Pulmonary artery endothelial cell (primary cell): Measurements from ENCODE around the gene AP1S1. TPM values are rescaled to one million over a fixed set of nuclear protein-coding genes. Genes with fewer than 3 reads are reported as not detected.
"Not testable (repeated sequence)": the region's sequence is repeated elsewhere in the genome, so short reads cannot be mapped to it uniquely, and the experiment has no call there.

Experiments
- DNase-seq: peaks from one replicate; pipeline ENCODE4 v3.0.0-alpha.2; 2011; ENCODE audit warnings: low read depth, low spot score
- total RNA-seq: library from RNA; depleted of rRNA; stranded (reverse); fragments of >200 nt; gene quantifications from 2 replicates; pipeline ENCODE4 v1.2.3, GENCODE V29; 2014

Gene AP1S1
- total RNA-seq = 161 and 225 TPM in 2 replicates

GRCh38 chr7:101153969-101154692 lies at the start of gene AP1S1:
AP1S1 (plus strand) TSS chr7:101154476; CDS start chr7:101154515, 39 bp downstream.
- DNase-seq = peak; percentile 85

- no peak for DNase-seq
These were observed 49.5 kb upstream of the AP1S1 start for GRCh38 chr7:101104799-101105198.

DNA sequence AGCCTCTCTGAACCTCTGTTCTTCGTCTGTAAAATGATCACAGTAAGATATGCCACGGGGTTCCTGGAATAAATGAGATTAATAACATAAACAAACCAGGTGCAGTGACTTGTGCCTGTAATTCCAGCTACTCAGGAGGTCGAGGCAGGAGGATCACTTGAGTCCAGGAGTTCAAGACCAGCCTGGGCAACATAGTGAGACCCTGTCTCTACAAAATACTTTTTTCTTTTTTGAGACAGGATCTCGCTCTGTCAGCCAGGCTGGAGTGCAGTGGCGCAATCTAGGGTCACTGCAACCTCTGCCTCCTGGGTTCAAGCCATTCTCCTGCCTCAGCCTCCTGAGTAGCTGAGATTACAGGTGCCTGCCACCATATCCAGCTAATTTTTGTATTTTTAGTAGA lies 49.0 kb upstream of the AP1S1 start:
- DNase-seq = not testable (repeated sequence)

GRCh38 chr7:101106386-101106785 lies 47.9 kb upstream of the AP1S1 start:
- no peak for DNase-seq

DNA sequence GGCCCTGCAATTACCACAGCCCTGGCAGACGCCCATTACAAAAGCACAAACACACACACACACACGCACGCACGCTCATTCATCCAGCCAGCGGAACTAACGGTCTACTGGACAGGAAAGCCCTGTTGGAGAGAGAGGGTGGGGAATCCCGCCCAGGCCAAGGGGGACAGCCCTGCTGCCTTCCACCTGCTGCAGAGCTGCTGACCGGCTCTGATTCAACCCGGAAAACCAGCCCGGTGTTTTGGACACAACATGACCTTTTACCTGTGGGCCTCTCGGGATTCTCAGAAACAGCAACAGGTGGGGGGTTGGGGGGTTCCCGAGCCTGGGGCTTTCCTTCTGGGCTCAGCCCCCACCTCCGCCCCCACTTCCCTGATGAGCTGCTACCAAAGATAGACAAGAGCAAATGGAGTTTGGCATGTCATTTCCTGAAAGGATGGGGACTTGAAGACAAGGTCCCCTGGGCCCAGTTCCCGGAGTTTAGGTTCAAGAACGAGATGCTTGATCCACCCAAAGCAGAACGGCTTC lies 45.9 kb upstream of the AP1S1 start:
- DNase-seq = peak; percentile 83

DNA sequence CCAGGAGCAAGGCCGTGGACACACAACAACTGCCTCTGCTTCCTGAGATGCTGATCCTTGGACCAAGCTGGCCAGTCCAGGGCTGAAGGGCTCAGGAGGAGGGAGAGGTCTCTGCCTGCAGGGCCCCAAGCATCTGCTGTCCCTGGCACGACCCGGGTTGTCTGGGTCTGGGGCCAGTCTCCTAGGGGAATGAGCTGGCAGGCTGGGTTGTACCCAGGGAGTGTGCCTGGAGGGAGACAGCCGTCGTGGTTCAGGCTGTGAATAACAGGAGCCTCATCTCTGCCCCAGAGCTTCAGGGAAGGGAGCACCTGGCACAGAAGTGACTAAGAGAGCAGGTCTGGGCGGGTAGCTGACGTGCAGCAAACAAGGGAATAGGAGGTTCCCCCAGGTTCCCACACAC lies 45.3 kb upstream of the AP1S1 start:
- DNase-seq = no peak

- DNase-seq = no peak
These were observed 44.9 kb upstream of the AP1S1 start for GRCh38 chr7:101109368-101109767.

DNA sequence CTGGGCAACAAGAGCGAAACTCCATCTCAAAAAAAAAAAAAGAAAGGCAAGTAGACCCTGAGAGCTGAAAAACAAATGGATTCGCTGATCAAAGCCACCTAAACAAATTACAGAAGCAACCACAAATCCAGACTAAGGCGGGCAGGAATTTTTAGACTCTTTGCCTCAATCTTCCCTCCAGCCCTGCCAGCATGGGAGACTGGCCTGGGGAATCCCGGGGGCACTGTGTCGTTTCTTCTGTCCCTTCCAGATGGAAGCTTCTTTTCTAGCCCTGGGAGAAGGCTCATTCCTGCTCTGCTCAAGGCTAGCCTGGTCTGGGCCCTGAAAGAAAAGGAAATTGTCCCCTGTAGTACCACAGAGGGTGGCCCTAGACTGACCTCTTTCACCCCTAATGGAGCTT lies 43.0 kb upstream of the AP1S1 start:
- no peak for DNase-seq

DNA sequence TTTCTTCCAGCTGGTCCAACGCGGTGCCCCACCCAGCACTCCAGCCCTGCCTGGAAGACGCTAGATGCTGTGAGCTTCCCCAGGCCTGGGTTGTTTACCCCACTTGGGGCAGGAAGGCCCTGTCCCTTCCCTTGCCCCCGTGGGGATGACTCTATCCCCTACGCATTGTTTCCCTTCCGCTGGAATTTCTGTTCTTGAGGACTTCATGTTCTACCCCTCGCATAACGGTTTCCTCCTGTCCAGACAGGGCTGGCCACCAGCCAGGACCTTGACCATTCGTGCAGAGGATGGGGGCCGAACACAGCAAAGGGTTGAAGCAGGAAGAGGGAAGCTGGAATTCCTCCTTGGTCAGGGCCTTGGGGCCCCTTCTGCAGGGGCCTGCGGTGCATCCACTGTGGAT lies 42.0 kb upstream of the AP1S1 start:
- DNase-seq = peak; percentile 100

DNA sequence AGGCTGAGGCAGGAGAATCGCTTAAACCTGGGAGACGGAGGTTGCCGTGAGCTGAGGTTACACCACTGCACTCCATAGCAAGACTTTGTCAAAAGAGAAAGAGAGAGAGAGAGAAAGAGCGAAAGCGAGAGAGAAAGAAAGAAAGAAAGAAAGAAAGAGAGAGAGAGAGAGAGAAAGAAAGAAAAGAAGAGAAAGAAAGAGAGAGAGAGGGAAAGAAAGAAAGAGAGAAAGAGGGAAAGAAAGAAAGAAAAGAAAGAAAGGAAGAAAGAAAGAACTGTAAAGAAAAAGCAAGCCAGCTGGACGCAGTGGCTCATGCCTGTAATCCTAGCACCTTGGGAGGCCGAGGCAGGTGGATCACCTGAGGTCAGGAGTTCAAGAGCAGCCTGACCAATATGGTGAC lies 41.1 kb upstream of the AP1S1 start:
- not testable (repeated sequence) for DNase-seq

GRCh38 chr7:101113836-101114235 lies 40.4 kb upstream of the AP1S1 start:
- DNase-seq = no peak

GRCh38 chr7:101114492-101114891 lies 39.8 kb upstream of the AP1S1 start:
- DNase-seq = no peak

- no peak for DNase-seq
These were observed 39.1 kb upstream of the AP1S1 start for GRCh38 chr7:101115215-101115614.

- no peak for DNase-seq
These were observed 37.4 kb upstream of the AP1S1 start for GRCh38 chr7:101116898-101117297.

DNA sequence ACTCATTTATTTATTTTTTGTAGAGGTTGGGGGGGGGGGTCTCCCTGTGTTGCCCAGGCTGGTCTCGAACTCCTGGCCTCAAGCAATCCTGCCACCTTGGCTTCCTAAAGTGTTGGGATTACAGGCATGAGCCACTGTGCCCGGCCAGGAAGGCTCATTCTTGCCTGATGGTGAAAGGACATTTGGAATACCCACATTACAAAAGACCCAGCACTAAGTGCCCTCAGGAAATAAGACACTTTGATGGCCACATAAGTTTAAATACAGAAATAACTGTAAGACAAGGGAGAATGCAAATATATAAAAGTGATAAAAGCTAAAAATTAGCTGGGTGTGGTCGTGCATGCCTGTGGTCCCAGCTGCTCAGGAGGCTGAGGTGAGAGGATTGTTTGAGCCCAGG lies 35.4 kb upstream of the AP1S1 start:
- no peak for DNase-seq

DNA sequence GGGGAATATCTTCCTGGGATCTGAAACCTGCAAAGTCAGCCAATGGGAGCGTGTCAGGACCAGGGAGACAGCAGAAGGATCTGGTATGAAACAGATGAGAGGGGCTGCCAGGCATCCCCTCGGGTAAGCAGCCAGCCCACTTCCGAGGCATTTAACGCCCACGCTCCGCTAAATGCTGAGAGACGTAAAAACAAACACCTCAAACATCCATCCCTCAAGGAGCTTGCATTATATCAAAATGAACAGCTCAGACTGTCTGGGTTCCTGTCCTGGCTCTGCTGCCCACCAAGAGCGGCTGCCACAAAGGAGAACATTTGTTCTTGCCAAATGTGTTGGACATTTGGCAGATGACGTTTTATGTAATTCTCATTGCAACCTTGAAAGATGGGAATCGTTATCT lies 34.4 kb upstream of the AP1S1 start:
- DNase-seq = no peak

DNA sequence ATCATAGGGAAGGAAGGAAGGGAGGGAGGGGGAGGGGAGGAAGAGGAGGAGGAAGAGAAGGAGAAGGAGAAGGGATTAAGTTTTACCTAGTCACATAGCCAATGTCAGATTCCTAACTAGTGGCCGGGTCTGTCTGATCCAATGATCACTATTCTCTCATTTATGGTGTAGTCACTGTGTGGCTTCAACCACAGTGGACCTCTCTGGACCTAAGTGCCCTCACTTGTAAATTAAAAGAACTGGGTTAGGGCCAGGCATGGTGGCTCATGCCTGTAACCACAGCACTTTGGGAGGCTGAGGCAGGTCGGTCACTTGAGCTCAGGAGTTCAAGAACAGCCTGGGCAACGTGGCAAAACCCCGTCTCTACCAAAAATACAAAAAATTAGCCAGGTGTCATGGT lies 34.0 kb upstream of the AP1S1 start:
- DNase-seq = no peak

GRCh38 chr7:101121631-101121990 lies 32.7 kb upstream of the AP1S1 start:
- DNase-seq = not testable (repeated sequence)

- peak; percentile 98 for DNase-seq
These were observed 32.0 kb upstream of the AP1S1 start for GRCh38 chr7:101121991-101122932.

DNA sequence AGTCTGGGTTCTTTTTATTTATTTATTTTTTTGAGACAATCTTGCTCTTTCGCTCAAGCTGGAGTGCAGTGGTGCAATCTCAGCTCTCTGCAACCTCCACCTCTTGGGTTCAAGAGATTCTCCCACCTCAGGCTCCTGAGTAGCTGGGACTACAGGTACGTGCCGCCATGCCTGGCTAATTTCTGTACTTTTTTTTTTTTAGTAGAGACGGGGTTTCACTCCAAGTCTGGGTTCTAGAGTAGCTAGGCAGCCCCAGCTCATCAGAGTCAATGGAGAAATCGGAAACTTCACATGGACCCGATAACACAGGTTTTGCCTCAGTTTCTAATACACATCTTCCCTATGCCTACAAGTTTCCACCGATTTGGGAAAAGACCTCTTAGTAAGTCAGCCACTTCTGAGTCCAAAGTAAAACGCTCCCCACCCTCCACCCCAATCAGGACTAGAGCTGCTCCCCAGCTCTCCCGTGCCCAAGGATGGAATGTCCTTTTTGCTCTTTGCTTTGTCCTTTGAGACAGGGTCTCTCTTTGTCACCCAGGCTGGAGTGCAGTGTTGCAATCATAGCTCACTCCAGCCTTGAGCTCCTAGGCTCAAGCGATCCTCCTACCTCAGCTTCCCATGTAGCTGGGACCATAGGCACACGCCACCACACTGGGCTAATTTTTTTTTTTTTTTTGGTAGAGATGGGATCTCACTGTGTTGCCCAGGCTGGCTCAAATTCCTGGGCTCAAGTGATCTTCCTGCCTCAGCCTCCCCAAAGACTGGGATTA lies 31.2 kb upstream of the AP1S1 start:
- DNase-seq = no peak

- no peak for DNase-seq
These were observed 30.6 kb upstream of the AP1S1 start for GRCh38 chr7:101123703-101124068.
